Astrocyte (in vitro differentiated cells and primary cell): ENCODE measurements around the gene C10orf90. TPM values are rescaled to one million over a fixed set of nuclear protein-coding genes. Genes with fewer than 3 reads are reported as not detected.

Source experiments
- DNase-seq: peaks from one replicate; pipeline ENCODE4 v3.0.0-alpha.2; 2010; ENCODE audit warnings: low read depth
- FAIRE-seq: peaks from 2 replicates; lab custom pipeline; 2011; peaks lifted over from hg19 to GRCh38; lab: Jason Lieb, UNC
- H2AFZ ChIP-seq: 2 replicates; pipeline ENCODE4 v1.6.0; 2012; ENCODE audit warnings: low read depth, low read length, inconsistent platforms
- H3K27ac ChIP-seq: 2 replicates; pipeline ENCODE4 v1.5.1; 2011; ENCODE audit warnings: low read depth, low read length, inconsistent platforms
- H3K27me3 ChIP-seq: 2 replicates; pipeline ENCODE4 v1.6.0; 2011; ENCODE audit warnings: low read length, inconsistent platforms; ENCODE audit not compliant: insufficient read depth
- H3K36me3 ChIP-seq: 2 replicates; pipeline ENCODE4 v1.5.1; 2011; ENCODE audit warnings: low read length, inconsistent platforms; ENCODE audit not compliant: insufficient read depth
- H3K4me1 ChIP-seq: 2 replicates; pipeline ENCODE4 v1.5.1; 2011; ENCODE audit warnings: low read length, inconsistent platforms; ENCODE audit not compliant: insufficient read depth
- H3K4me2 ChIP-seq: 2 replicates; pipeline ENCODE4 v1.6.0; 2012; ENCODE audit warnings: low read length, inconsistent platforms
- H3K4me3 ChIP-seq: 2 replicates; pipeline ENCODE4 v1.5.1; 2011; ENCODE audit warnings: low read depth, mild to moderate bottlenecking, low read length, inconsistent platforms; ENCODE audit not compliant: insufficient read depth
- H3K79me2 ChIP-seq: 2 replicates; pipeline ENCODE4 v1.6.0; 2012; ENCODE audit warnings: mild to moderate bottlenecking, low read length, inconsistent platforms; ENCODE audit not compliant: insufficient read depth
- H3K9ac ChIP-seq: 2 replicates; pipeline ENCODE4 v1.6.0; 2012; ENCODE audit warnings: mild to moderate bottlenecking, low read length, inconsistent platforms
- H3K9me3 ChIP-seq: 2 replicates; pipeline ENCODE4 v1.5.1; 2012; ENCODE audit warnings: low read depth, mild to moderate bottlenecking, low read length, inconsistent platforms; ENCODE audit not compliant: insufficient read depth
- H4K20me1 ChIP-seq: 2 replicates; pipeline ENCODE4 v1.6.0; 2012; ENCODE audit warnings: low read length, inconsistent platforms; ENCODE audit not compliant: insufficient read depth
- H3K27ac Mint-ChIP-seq: one replicate; pipeline ENCODE4 v1.8.0; 2021; ENCODE audit warnings: mild to moderate bottlenecking, mixed read lengths; ENCODE audit not compliant: unreplicated experiment
- H3K27me3 Mint-ChIP-seq: one replicate; pipeline ENCODE4 v1.8.0; 2021; ENCODE audit warnings: low read depth, mixed read lengths; ENCODE audit not compliant: unreplicated experiment
- H3K36me3 Mint-ChIP-seq: one replicate; pipeline ENCODE4 v1.8.0; 2021; ENCODE audit warnings: low read depth, mixed read lengths; ENCODE audit not compliant: unreplicated experiment
- H3K4me1 Mint-ChIP-seq: one replicate; pipeline ENCODE4 v1.8.0; 2021; ENCODE audit warnings: low read depth, mixed read lengths; ENCODE audit not compliant: unreplicated experiment
- H3K4me3 Mint-ChIP-seq: one replicate; pipeline ENCODE4 v1.8.0; 2021; ENCODE audit warnings: mild to moderate bottlenecking, moderate library complexity, mixed read lengths; ENCODE audit not compliant: unreplicated experiment
- H3K9me3 Mint-ChIP-seq: one replicate; pipeline ENCODE4 v1.8.0; 2021; ENCODE audit warnings: mild to moderate bottlenecking, mixed read lengths; ENCODE audit not compliant: unreplicated experiment
- EZH2 ChIP-seq: IDR thresholded peaks from 2 replicates; pipeline ENCODE4 v1.6.1; 2012; ENCODE audit warnings: mild to moderate bottlenecking, low read length, inconsistent platforms; ENCODE audit not compliant: insufficient read depth
- total RNA-seq: library from RNA; stranded (reverse); gene quantifications from 2 replicates; pipeline ENCODE4 v1.2.1, GENCODE V29; 2021
- TF ChIP-seq, protein P1 (sequence below): IDR thresholded peaks from 2 replicates; pipeline ENCODE4 v1.5.1; 2011; ENCODE audit warnings: low read depth, mild to moderate bottlenecking, inconsistent platforms, low read length, moderate library complexity; ENCODE audit not compliant: insufficient read depth

The C10orf90 gene
- total RNA-seq, 1 donor from 2014 or later = not detected

DNA sequence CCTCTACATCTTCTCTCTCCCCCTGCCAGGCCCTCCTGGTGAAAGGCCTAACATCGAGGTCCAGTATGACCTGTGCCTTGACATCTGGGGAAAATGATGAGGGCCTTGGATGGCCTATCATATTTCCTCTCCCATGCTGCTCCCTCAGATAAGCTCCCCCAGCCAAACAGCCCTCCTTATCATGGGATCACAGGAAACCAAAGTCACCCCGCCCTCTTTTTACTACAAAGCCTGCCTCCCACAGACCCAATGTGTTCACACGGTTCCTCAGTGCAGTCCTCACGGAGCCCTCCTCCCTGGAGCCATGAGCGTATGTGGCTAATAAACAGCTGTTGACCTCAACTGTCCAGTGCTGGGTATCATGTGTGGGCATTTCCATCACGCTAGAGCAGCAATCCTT, 32.0 kb downstream of the C10orf90 start:
- H3K4me1 ChIP-seq = peaks cover 12% of the 10 kb centered on the region
- no peaks in the 10 kb centered on the region for H4K20me1 ChIP-seq
- H3K4me1 Mint-ChIP-seq = peaks cover 6% of the 10 kb centered on the region
- FAIRE-seq (no peak), DNase-seq (no peak)
- no peak overlapping the region for H3K4me2 ChIP-seq
- no peak overlapping the region for H3K27ac Mint-ChIP-seq
- no peak overlapping the region for H2AFZ ChIP-seq
- no peak for TF ChIP-seq EZH2
- TF ChIP-seq, protein P1, sequence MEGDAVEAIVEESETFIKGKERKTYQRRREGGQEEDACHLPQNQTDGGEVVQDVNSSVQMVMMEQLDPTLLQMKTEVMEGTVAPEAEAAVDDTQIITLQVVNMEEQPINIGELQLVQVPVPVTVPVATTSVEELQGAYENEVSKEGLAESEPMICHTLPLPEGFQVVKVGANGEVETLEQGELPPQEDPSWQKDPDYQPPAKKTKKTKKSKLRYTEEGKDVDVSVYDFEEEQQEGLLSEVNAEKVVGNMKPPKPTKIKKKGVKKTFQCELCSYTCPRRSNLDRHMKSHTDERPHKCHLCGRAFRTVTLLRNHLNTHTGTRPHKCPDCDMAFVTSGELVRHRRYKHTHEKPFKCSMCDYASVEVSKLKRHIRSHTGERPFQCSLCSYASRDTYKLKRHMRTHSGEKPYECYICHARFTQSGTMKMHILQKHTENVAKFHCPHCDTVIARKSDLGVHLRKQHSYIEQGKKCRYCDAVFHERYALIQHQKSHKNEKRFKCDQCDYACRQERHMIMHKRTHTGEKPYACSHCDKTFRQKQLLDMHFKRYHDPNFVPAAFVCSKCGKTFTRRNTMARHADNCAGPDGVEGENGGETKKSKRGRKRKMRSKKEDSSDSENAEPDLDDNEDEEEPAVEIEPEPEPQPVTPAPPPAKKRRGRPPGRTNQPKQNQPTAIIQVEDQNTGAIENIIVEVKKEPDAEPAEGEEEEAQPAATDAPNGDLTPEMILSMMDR = no peak
- no peaks in the 10 kb centered on the region for H3K79me2 ChIP-seq
- no peak overlapping the region for H3K27ac ChIP-seq
- H3K9me3 Mint-ChIP-seq = peaks cover 8% of the 10 kb centered on the region
- H3K36me3 ChIP-seq = no peaks in the 10 kb centered on the region
- H3K36me3 Mint-ChIP-seq = peaks cover 7% of the 10 kb centered on the region
- H3K9ac ChIP-seq = no peak overlapping the region
- H3K27me3 Mint-ChIP-seq = peaks cover 15% of the 10 kb centered on the region
- no peaks in the 10 kb centered on the region for H3K9me3 ChIP-seq
- no peak overlapping the region for H3K4me3 ChIP-seq
- H3K27me3 ChIP-seq = peaks cover 8% of the 10 kb centered on the region
- H3K4me3 Mint-ChIP-seq = no peak overlapping the region

GRCh38 chr10:126637501-126637900, 33.0 kb downstream of the C10orf90 start:
- Mint-ChIP-seq H3K27me3 (peaks cover 14% of the 10 kb centered on the region), H3K9me3 (peaks cover 8% of the 10 kb centered on the region), H3K4me1 (peaks cover 6% of the 10 kb centered on the region), H3K27ac (no peak overlapping the region), H3K4me3 (no peak overlapping the region), H3K36me3 (peaks cover 7% of the 10 kb centered on the region)
- FAIRE-seq = no peak
- H3K79me2 ChIP-seq = no peaks in the 10 kb centered on the region
- no peak overlapping the region for H3K9ac ChIP-seq
- H3K4me1 ChIP-seq = peaks cover 12% of the 10 kb centered on the region
- no peaks in the 10 kb centered on the region for H3K9me3 ChIP-seq
- TF ChIP-seq, protein P1 = no peak
- TF ChIP-seq EZH2 = no peak
- H3K4me2 ChIP-seq = no peak overlapping the region
- H3K27me3 ChIP-seq = peaks cover 8% of the 10 kb centered on the region
- H3K4me3 ChIP-seq = no peak overlapping the region
- H3K27ac ChIP-seq = no peak overlapping the region
- no peaks in the 10 kb centered on the region for H3K36me3 ChIP-seq
- DNase-seq = no peak
- H4K20me1 ChIP-seq = no peaks in the 10 kb centered on the region
- no peak overlapping the region for H2AFZ ChIP-seq

DNA sequence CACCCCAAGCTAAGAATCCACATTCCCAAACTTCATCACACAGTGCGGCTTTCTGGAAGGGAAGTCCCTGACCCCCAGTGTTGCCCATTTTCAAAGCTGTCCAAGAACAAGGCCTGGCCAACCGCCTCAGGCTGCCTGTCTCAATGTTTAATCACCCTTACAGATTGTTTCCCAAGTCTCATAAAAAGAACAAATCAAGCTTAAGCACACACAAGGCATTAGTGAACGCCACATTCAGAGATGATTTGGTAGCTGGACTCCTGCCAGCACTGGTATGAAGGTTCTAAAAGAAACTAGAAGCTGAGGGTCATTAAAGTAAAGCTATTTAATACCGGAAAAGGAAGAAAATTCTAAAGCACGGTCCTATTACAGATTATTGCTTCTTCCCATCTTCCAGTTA, 35.6 kb downstream of the C10orf90 start:
- no peak for FAIRE-seq
- DNase-seq = peak; percentile 25
- H3K9ac ChIP-seq = no peak overlapping the region

More for the DNA sequence above, 35.6 kb downstream of the C10orf90 start:
- Mint-ChIP-seq H3K9me3 (peaks cover 11% of the 10 kb centered on the region), H3K4me3 (no peak overlapping the region), H3K4me1 (no peaks in the 10 kb centered on the region), H3K27me3 (peaks cover 32% of the 10 kb centered on the region), H3K27ac (no peak overlapping the region), H3K36me3 (peaks cover 7% of the 10 kb centered on the region)
- peaks cover 10% of the 10 kb centered on the region for H3K27me3 ChIP-seq
- H3K4me3 ChIP-seq = no peak overlapping the region
- H3K27ac ChIP-seq = no peak overlapping the region
- peaks cover 8% of the 10 kb centered on the region for H3K4me1 ChIP-seq
- no peaks in the 10 kb centered on the region for H3K36me3 ChIP-seq
- no peaks in the 10 kb centered on the region for H4K20me1 ChIP-seq
- H2AFZ ChIP-seq = no peak overlapping the region
- no peaks in the 10 kb centered on the region for H3K9me3 ChIP-seq
- TF ChIP-seq EZH2 = no peak
- TF ChIP-seq, protein P1 = no peak
- H3K4me2 ChIP-seq = peak overlapping the region; percentile 19
- H3K79me2 ChIP-seq = no peaks in the 10 kb centered on the region
